ENCODE data around the gene NAA80. TPM values are rescaled to one million over a fixed set of nuclear protein-coding genes. Genes with fewer than 3 reads are reported as not detected.

The NAA80 gene
- total RNA-seq, 2 experiments from 2014 or later = 41.5 to 49.4 TPM

GRCh38 chr3:50339485-50340146 lies 40.4 kb upstream of the NAA80 start:
- Mint-ChIP-seq H3K4me3 (peak overlapping the region; percentile 85), H3K4me1 (peaks cover 61% of the 10 kb centered on the region), H3K27me3 (no peaks in the 10 kb centered on the region)

GRCh38 chr3:50338965-50339364 lies 39.8 kb upstream of the NAA80 start:
- no peaks in the 10 kb centered on the region for H3K9me3 Mint-ChIP-seq
- POLR2A ChIA-PET = interaction anchor here (1.0 to 32.1 kb wide), 10 partner anchors 4 to 268 kb away, joined by 3 to 704 read pairs (median 89); partner anchors contain the start of genes C3orf18, CISH, CYB561D2 and GNAI2
- peaks cover 61% of the 10 kb centered on the region for H3K36me3 Mint-ChIP-seq (ENCODE audit: low read depth)
- CTCF ChIA-PET = interaction anchor here (0.7 to 7.5 kb wide), 8 partner anchors 10 to 270 kb away, joined by 3 to 65 read pairs (median 7); partner anchors contain the start of genes CYB561D2, HYAL2, HYAL3 and NAA80
- H3K4me3 Mint-ChIP-seq = peak overlapping the region; percentile 85
- peaks cover 65% of the 10 kb centered on the region for H3K4me1 Mint-ChIP-seq
- no peaks in the 10 kb centered on the region for H3K27me3 Mint-ChIP-seq
- peak overlapping the region; percentile 94 for H3K27ac Mint-ChIP-seq
- DNase-seq = no peak

More at GRCh38 chr3:50339485-50340146, 40.4 kb upstream of the NAA80 start:
- Mint-ChIP-seq H3K9me3 (no peaks in the 10 kb centered on the region), H3K36me3 (ENCODE audit: low read depth) (peaks cover 54% of the 10 kb centered on the region), H3K27ac (peak overlapping the region; percentile 94)
- ChIA-PET CTCF (interaction anchor here (0.7 to 5.9 kb wide), 7 partner anchors 9 to 270 kb away, joined by 3 to 65 read pairs (median 5); partner anchors contain the start of genes CYB561D2, HYAL3, NAA80 and NPRL2), POLR2A (interaction anchor here (1.0 to 32.1 kb wide), 11 partner anchors 3 to 280 kb away, joined by 4 to 704 read pairs (median 36); partner anchors contain the start of genes C3orf18, CISH, CYB561D2 and GNAI2)
- DNase-seq = no peak

- CTCF ChIA-PET = interaction anchor here (0.9 to 7.5 kb wide), 18 partner anchors 10 to 275 kb away, joined by 3 to 65 read pairs (median 4); partner anchors contain the start of genes CISH, CYB561D2, GNAI2 and HYAL1
- H3K27ac Mint-ChIP-seq = peak overlapping the region; percentile 94
- no peaks in the 10 kb centered on the region for H3K9me3 Mint-ChIP-seq
- POLR2A ChIA-PET = interaction anchor here (0.6 to 32.1 kb wide), 26 partner anchors 5 to 1162 kb away, joined by 3 to 704 read pairs (median 5); partner anchors contain the start of genes C3orf18, CISH, CYB561D2 and DCAF1
- DNase-seq = peak; percentile 97
- H3K4me1 Mint-ChIP-seq = peaks cover 63% of the 10 kb centered on the region
- H3K27me3 Mint-ChIP-seq = no peaks in the 10 kb centered on the region
- peaks cover 74% of the 10 kb centered on the region for H3K36me3 Mint-ChIP-seq (ENCODE audit: low read depth)
- H3K4me3 Mint-ChIP-seq = peak overlapping the region; percentile 85
Observed at GRCh38 chr3:50337175-50337861, 38.1 kb upstream of the NAA80 start.

- POLR2A ChIA-PET = interaction anchor here (0.6 to 32.1 kb wide), 27 partner anchors 6 to 1163 kb away, joined by 3 to 704 read pairs (median 5); partner anchors contain the start of genes C3orf18, CISH, CYB561D2 and DCAF1
Observed at GRCh38 chr3:50336452-50337174, 37.4 kb upstream of the NAA80 start.

GRCh38 chr3:50334339-50335075 lies 35.3 kb upstream of the NAA80 start:
- no peak for DNase-seq
- no peaks in the 10 kb centered on the region for H3K9me3 Mint-ChIP-seq
- POLR2A ChIA-PET = interaction anchor here (1.4 to 32.1 kb wide), 6 partner anchors 6 to 272 kb away, joined by 3 to 704 read pairs (median 295); partner anchors contain the start of genes C3orf18, CISH, CYB561D2 and GNAI2
- CTCF ChIA-PET = interaction anchor here (0.8 to 7.5 kb wide), 2 partner anchors 12 to 42 kb away, joined by 4 to 61 read pairs; partner anchors contain the start of genes HYAL2 and IFRD2
- H3K36me3 Mint-ChIP-seq (ENCODE audit: low read depth) = peaks cover 86% of the 10 kb centered on the region
- peaks cover 59% of the 10 kb centered on the region for H3K4me1 Mint-ChIP-seq
- peak overlapping the region; percentile 51 for H3K4me3 Mint-ChIP-seq
- H3K27me3 Mint-ChIP-seq = no peaks in the 10 kb centered on the region
- peak overlapping the region; percentile 86 for H3K27ac Mint-ChIP-seq

More at GRCh38 chr3:50336452-50337174, 37.4 kb upstream of the NAA80 start:
- peak overlapping the region; percentile 85 for H3K4me3 Mint-ChIP-seq
- no peak for DNase-seq
- CTCF ChIA-PET = interaction anchor here (0.9 to 7.5 kb wide), 18 partner anchors 9 to 276 kb away, joined by 3 to 65 read pairs (median 4); partner anchors contain the start of genes CISH, CYB561D2, GNAI2 and HYAL1
- peak overlapping the region; percentile 94 for H3K27ac Mint-ChIP-seq
- no peaks in the 10 kb centered on the region for H3K27me3 Mint-ChIP-seq
- H3K36me3 Mint-ChIP-seq (ENCODE audit: low read depth) = peaks cover 78% of the 10 kb centered on the region
- no peaks in the 10 kb centered on the region for H3K9me3 Mint-ChIP-seq
- H3K4me1 Mint-ChIP-seq = peaks cover 61% of the 10 kb centered on the region

GRCh38 chr3:50333744-50334328 lies 34.6 kb upstream of the NAA80 start:
- Mint-ChIP-seq H3K4me3 (peak overlapping the region; percentile 51), H3K4me1 (peaks cover 56% of the 10 kb centered on the region), H3K27ac (peak overlapping the region; percentile 86), H3K9me3 (no peaks in the 10 kb centered on the region), H3K36me3 (ENCODE audit: low read depth) (peaks cover 83% of the 10 kb centered on the region), H3K27me3 (no peaks in the 10 kb centered on the region)
- ChIA-PET POLR2A (interaction anchor here (1.4 to 32.1 kb wide), 6 partner anchors 6 to 273 kb away, joined by 3 to 704 read pairs (median 295); partner anchors contain the start of genes C3orf18, CISH, CYB561D2 and GNAI2), CTCF (interaction anchor here (7.5 kb wide), 1 partner anchor 11 kb away, joined by 61 read pairs; the partner anchor contains the start of gene HYAL2)
- no peak for DNase-seq

- Mint-ChIP-seq H3K36me3 (ENCODE audit: low read depth) (peaks cover 69% of the 10 kb centered on the region), H3K9me3 (no peaks in the 10 kb centered on the region), H3K27ac (no peak overlapping the region), H3K27me3 (no peaks in the 10 kb centered on the region), H3K4me1 (peaks cover 66% of the 10 kb centered on the region), H3K4me3 (no peak overlapping the region)
- DNase-seq = no peak
- ChIA-PET CTCF (interaction anchor here (0.6 to 7.5 kb wide), 4 partner anchors 9 to 39 kb away, joined by 3 to 61 read pairs (median 4); partner anchors contain the start of genes HYAL2, HYAL3, IFRD2 and NAA80), POLR2A (interaction anchor here (1.7 to 32.1 kb wide), 4 partner anchors 3 to 39 kb away, joined by 7 to 704 read pairs (median 427); partner anchors contain the start of genes CYB561D2, HYAL2, HYAL3 and IFRD2)
Observed at GRCh38 chr3:50331364-50331907, 32.2 kb upstream of the NAA80 start.

GRCh38 chr3:50330330-50330729 lies 31.1 kb upstream of the NAA80 start:
- H3K36me3 Mint-ChIP-seq (ENCODE audit: low read depth) = peaks cover 58% of the 10 kb centered on the region
- DNase-seq = no peak

GRCh38 chr3:50327943-50328691 lies 28.9 kb upstream of the NAA80 start, which contains the start of gene TUSC2:
Gene TUSC2 (minus strand): TSS chr3:50328223. CDS start chr3:50328099, 124 bp downstream.
- DNase-seq = peak; percentile 97
- H3K36me3 Mint-ChIP-seq (ENCODE audit: low read depth) = peaks cover 39% of the 10 kb centered on the region
- H3K4me3 Mint-ChIP-seq = peak within 1 kb of the TSS; percentile 93
- peaks cover 46% of the 10 kb centered on the region for H3K4me1 Mint-ChIP-seq
- H3K9me3 Mint-ChIP-seq = no peaks in the 10 kb centered on the region
- no peaks in the 10 kb centered on the region for H3K27me3 Mint-ChIP-seq
- ChIA-PET CTCF (interaction anchor here (0.7 to 2.9 kb wide), 6 partner anchors 9 to 81 kb away, joined by 3 to 23 read pairs (median 4); partner anchors contain the start of gene RASSF1), POLR2A (interaction anchor here (0.9 to 32.1 kb wide), 10 partner anchors 0 to 241 kb away, joined by 3 to 704 read pairs (median 7); partner anchors contain the start of genes CYB561D2, GNAI2, HEMK1 and HYAL2)
- H3K27ac Mint-ChIP-seq = peak within 1 kb of the TSS; percentile 79

More at GRCh38 chr3:50330330-50330729, 31.1 kb upstream of the NAA80 start:
- CTCF ChIA-PET = interaction anchor here (0.6 kb wide), 1 partner anchor 16 kb away, joined by 3 read pairs; no protein-coding TSS in a partner anchor
- H3K27me3 Mint-ChIP-seq = no peaks in the 10 kb centered on the region
- H3K9me3 Mint-ChIP-seq = no peaks in the 10 kb centered on the region
- H3K4me1 Mint-ChIP-seq = peaks cover 58% of the 10 kb centered on the region
- H3K4me3 Mint-ChIP-seq = no peak overlapping the region
- H3K27ac Mint-ChIP-seq = no peak overlapping the region
- POLR2A ChIA-PET = interaction anchor here (1.0 to 32.1 kb wide), 4 partner anchors 2 to 31 kb away, joined by 3 to 704 read pairs (median 354); partner anchors contain the start of genes CYB561D2, HYAL2, HYAL3 and NAA80

GRCh38 chr3:50327129-50327528 lies 27.9 kb upstream of the NAA80 start:
- peaks cover 31% of the 10 kb centered on the region for H3K36me3 Mint-ChIP-seq (ENCODE audit: low read depth)
- no peaks in the 10 kb centered on the region for H3K9me3 Mint-ChIP-seq
- CTCF ChIA-PET = interaction anchor here (0.6 to 2.9 kb wide), 3 partner anchors 10 to 20 kb away, joined by 3 to 23 read pairs (median 4); no protein-coding TSS in a partner anchor
- DNase-seq = no peak
- H3K27ac Mint-ChIP-seq = peak overlapping the region; percentile 26
- H3K4me1 Mint-ChIP-seq = peaks cover 39% of the 10 kb centered on the region
- POLR2A ChIA-PET = interaction anchor here (1.1 to 32.1 kb wide), 7 partner anchors 1 to 100 kb away, joined by 4 to 704 read pairs (median 22); partner anchors contain the start of genes CYB561D2, HYAL2, HYAL3 and IFRD2
- no peaks in the 10 kb centered on the region for H3K27me3 Mint-ChIP-seq
- H3K4me3 Mint-ChIP-seq = peak overlapping the region; percentile 93

Data from activated CD4-positive, alpha-beta memory T cell treated with anti-CD3 and anti-CD28 coated beads, Interleukin-2, amount 10 ng/mL, durations not matched to agents 7 days and 5 days (primary cell).